ENCODE results near the gene PTPRT.

DNA sequence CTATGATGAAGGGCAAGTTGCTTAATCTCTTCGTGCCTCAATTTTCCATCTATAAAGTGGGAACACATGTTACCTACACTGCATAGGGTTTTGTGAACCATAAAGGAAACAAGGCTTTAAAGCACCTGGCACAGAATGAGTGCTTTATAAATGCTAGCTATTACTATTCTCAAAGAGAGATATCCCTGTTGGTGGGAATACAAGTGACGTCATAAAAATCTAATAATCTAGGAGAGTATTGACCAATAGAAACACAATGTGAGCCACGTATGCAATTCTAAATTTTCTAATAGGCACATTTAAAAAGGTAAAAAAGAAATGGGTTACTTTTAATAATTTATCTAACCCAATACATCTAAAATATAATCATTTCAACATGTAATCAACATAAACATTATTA is 316.4 kb downstream of the PTPRT start:
- TF ChIP-seq EZH2 (IDR thresholded peaks at IDR 0.05) (no peak), POLR2AphosphoS5 (IDR thresholded peaks at IDR 0.05; ENCODE audit: borderline replicate concordance, low read depth, low read length) (no peak), FOXP2 (optimal IDR thresholded peaks at IDR 0.05; ENCODE audit: control extremely low read depth, extremely low read length, insufficient read depth) (no peak)
